OCI-LY7 (cell line): ENCODE results near the gene PANK4.

Source experiments
- CTCF ChIP-seq: fragments of 200-600 bp; sonication (generic); conservative IDR thresholded peaks from 2 replicates; pipeline ENCODE4 v1.5.1; 2014; ENCODE audit warnings: mild to moderate bottlenecking, antibody characterized with exemption, low read length, moderate library complexity, mixed read lengths
- EZH2phosphoT487 ChIP-seq: fragments of 200-600 bp; sonication (generic); IDR thresholded peaks from 2 replicates; pipeline ENCODE4 v1.6.1; 2018; ENCODE audit warnings: low read depth, borderline replicate concordance, mild to moderate bottlenecking, mixed run types, antibody characterized with exemption, low read length, moderate library complexity, mixed read lengths

DNA sequence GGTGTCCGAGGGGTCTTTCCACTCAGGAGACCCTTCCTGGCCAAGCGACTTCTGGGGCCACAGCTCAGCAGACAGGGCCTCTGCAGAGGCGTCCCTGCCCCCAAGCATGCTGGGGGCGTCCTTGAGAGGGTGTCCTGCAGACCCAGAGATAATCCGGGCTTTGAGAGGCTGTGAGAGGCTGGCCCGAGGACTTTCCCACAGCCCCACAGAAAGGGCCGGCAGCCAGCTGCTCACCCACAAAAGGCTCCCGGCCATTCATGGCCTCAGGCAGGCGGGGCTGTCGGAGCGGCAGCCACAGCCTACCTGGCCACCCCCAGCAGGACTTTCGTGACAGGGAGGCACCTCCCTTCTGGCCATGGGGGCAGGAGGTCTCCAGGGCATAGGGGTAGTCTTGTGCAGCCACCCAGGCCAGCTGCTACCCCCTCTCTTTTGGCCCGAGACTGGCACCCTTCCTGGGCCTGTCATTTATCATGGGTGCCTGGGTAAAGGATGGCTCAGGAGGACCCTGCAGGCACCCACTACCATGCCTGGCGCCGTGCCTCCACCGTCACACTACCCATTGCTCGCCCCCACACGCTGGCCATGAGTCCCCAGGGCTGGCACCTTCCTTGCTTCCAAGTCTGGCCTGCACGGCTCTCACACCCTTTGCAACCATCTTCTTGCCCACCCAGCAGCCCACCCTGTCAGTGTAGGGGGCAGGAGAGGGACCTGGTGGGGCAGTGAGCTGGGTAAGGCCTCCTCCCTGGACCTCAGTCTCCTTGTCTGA, 18.7 kb upstream of the PANK4 start:
- TF ChIP-seq CTCF (no peak), EZH2phosphoT487 (no peak)
